Stimulated activated CD4-positive, alpha-beta T cell treated with anti-CD3 and anti-CD28 coated beads, Interleukin-15, amount 100 ng/mL, for 48 hours (primary cell): ENCODE measurements around the gene ALAS2.
"Not testable (repeated sequence)": the region's sequence is repeated elsewhere in the genome, so short reads cannot be mapped to it uniquely, and the experiment has no call there.

Source experiments
- DNase-seq, 2 donors: peaks; one replicate each; pipeline ENCODE4 v3.0.0-alpha.2; 2020; ENCODE audit warnings: low read depth in 2 of 2

ALAS2 gene

DNA sequence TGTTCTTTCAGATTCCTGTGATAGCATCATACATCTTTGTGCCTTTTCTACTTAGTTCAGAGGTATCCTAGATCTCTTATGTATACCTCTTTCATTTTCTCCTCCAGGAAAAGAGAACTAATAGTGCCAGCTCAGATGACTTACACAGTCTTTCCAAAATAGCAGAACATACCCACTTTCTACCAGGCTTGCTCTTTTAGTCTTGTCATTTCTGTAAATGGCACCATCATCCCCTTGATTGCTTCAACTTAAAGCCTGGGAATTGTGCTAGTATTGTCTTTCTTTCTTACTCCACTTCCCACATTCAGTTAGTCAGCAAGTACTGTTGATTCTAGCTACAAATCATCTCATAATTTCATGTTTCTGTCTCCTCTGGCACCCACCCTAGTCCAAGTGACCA lies 25.5 kb downstream of the ALAS2 start:
- DNase-seq: no peak

GRCh38 chrX:55004231-55004630 lies 26.5 kb downstream of the ALAS2 start:
- DNase-seq: no peak

DNA sequence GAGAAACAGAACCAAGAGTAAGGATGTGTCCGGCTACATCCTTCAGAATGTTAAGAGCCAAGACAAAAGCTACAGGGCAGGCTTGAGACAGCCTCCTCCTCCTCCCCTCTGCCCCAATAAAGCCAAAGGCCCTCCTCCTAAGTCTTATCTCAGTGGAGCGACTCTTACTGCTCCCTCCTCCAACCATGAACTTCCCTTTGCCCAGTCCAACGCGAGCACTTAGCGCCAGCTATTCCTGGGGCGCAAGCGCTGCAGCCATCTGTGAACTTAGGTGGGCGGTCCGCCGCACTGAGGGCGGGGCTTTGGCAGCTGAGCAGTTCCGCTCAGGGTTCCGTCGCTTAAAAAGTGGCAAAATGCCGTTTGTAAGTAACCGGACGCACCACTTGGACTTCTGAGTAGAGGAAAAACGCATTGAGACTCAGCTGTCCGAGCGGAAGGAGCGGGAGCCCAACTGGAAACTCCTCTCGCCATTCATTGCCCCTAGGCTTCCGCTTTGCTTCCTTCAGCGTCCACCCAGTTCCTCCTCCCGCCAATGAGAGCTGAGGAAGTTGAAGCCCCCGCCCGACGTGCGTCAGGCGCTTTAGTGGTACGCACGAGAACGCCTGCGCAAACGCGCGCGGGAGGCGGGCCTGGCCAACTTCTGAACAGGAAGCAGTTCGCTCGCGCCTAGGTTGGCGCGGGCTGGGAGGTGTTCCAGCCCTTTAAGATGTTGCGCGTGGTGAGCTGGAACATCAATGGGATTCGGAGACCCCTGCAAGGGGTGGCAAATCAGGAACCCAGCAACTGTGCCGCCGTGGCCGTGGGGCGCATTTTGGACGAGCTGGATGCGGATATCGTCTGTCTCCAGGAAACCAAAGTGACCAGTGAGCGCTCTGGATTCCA lies 30.8 kb downstream of the ALAS2 start, which contains the start of gene APEX2:
Gene APEX2 (plus strand): TSS at position 647 of the 882 bp plus-strand sequence. CDS start 60 bp downstream, at position 707.
- peak; percentile 77 for DNase-seq

DNA sequence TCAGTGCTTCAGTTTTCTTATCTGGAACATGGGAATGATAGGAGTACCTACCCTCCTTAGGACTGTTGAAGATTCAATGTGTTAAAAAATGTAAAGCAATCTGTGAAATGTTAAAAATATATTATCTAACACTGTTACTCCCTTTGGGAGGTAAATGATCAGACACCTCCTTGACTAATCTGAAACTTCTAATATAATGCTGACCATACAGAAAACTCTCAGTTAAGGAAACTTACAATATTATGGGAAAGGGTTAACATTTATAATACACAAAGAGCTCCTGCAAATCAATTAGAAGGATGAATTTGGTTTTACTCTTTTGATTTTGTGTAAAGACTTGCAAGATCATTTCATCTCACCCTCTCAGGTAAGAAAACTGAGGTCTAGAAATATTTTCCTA lies 35.2 kb downstream of the ALAS2 start:
- no peak for DNase-seq

- no peak for DNase-seq
These were observed 36.0 kb downstream of the ALAS2 start for GRCh38 chrX:54994668-54995351.

DNA sequence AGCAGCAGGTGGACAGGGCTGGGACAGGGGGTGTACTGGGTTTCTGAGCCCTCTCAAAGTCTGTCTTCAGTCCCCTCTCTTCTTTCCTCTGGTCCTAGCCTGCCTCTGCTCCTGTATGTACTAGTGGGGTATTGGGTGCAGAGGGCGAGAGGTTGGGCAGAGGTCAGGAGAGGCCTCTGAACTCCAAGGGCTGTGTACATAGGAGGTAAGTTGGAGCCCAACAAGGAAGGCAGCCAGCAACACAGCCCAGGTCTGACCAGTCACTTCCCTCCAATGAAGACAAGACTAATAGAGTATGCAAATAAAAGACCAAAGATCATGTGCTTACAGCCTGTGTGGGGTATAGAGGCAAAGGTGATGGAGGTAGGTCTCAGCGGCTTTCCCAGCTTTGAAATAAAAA lies 36.7 kb downstream of the ALAS2 start, which contains the start of gene PFKFB1:
Gene PFKFB1 (minus strand): TSS at position 90 of the 400 bp plus-strand sequence. CDS start 181 bp downstream, outside the sequence.
- DNase-seq: no peak

- DNase-seq: no peak
These were observed 37.7 kb downstream of the ALAS2 start for GRCh38 chrX:54992911-54993622.

DNA sequence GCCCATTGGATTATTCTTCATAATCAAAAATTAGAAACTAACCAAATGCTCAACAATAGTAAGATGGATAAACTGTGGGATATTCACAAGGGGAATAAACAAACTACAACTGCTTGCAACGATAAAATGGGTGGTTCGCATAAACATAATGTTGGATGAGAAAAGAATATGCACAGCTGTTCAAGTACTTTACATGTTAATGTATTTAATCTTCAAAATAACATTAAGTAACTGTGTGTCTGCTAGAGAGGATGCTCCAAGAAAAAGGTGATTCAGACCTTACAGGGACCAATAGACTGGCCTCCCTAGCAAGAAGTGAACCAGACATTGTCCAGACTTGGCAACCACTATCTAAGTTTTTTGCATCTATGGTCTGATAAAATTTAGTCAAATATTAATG lies 39.1 kb downstream of the ALAS2 start:
- DNase-seq: no peak

- DNase-seq: not testable (repeated sequence)
These were observed 47.5 kb downstream of the ALAS2 start for GRCh38 chrX:54983306-54983705.

DNA sequence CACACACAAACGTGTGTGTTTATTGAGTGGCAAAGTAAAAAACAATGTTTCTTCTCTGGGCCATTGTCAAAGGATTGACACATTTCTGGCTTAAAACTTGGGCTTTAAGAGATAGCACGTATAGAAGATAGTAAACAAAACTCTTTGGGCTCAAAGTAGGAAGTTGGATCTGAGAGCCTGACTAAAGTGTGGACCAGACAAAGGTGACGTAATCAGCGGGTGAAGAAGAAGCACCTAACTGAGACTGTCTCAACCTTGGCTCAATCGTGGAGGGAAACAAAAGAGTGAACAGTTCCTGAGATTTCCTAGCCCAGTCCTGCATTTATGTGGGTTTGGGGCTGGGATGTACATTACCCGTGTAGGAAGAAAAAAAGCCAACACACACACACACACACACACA lies 50.4 kb downstream of the ALAS2 start:
- DNase-seq: no peak

DNA sequence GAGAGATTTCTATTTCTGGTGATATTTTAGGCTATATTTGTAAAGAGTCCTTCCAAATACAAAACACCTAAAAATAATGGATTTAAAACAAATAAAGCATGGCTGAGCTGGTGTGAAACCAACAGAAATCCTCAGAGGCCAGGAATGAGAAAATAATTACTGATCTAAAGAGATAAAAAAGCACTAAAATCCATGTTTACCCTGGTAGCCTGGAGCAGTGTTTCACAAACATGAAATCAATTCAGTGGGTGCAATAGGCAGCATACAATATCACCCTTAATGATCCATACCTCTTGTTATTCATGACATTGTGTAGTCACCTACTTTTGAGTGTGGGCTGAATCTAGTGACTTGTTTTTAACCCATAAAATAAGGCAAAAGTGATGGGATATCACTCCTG lies 51.3 kb downstream of the ALAS2 start:
- no peak for DNase-seq

GRCh38 chrX:54978448-54978847 lies 52.3 kb downstream of the ALAS2 start:
- no peak for DNase-seq

DNA sequence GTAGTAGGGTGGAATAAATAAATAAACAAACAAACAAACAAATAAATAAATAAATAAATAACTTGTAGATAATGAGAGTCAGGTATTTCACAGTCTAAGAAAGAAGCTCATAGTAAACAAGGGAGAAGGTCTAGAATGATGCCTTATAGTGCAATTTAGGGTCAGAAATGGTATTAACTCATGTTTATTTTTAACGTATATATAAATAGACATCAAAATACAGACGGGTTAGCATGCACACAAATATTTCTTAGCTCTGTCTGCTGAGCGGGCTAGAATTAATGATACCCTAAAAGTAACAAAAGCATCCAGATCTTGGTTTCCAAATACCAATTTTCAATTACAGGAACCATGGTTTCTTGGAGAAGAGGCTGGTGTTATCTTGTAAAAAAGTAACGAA lies 53.4 kb downstream of the ALAS2 start:
- DNase-seq: no peak

DNA sequence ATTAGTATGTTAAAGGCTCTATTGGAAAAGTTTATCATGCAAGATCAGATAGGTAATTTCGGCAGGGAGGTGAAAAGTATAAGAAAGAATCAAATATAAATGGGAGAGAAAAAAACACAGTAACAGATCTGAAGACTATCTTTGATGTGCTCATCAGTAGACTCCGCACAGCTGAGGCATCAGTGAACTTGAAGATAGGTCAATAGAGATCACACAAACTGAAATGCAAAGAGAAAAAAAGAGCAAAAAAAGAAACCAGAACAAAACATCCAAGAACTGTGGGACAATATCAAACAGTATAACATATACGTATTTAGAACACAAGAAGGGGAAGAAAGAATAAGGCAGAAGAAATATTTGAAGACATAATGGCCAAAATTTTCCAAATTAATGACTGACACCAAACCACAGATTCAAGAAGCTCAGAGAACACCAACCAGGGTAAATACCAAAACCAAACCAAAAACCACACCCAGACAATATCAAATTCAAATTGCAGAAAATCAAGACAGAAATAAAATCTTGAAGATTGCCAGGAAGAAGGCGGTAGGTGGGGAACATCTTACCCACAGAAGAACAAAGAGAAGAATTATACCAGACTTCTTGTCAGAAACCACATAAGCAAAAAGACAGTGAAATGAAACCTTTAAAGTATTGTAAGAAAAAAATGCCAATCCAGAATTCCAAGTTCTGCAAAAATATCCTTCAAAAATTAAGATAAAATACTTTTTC lies 65.8 kb downstream of the ALAS2 start:
- no peak for DNase-seq

GRCh38 chrX:54961750-54962149 lies 69.0 kb downstream of the ALAS2 start:
- DNase-seq: no peak
